Mesenchymal stem cell (in vitro differentiated cells and primary cell): Measurements from ENCODE around the gene PHKA2.

Experiments
- DNase-seq: peaks from one replicate; pipeline ENCODE4 v3.0.0-alpha.2; 2013
- H2AFZ ChIP-seq: one replicate; pipeline ENCODE4 v1.6.1; 2013; ENCODE audit warnings: low read depth, mild to moderate bottlenecking, control low read depth, inconsistent platforms, low read length, moderate library complexity
- H2AK5ac ChIP-seq: 2 replicates; pipeline ENCODE4 v1.6.1; 2013; ENCODE audit warnings: low read length, moderate library complexity, mild to moderate bottlenecking, inconsistent platforms; ENCODE audit not compliant: severe bottlenecking
- H2BK120ac ChIP-seq: one replicate; pipeline ENCODE4 v1.6.1; 2013; ENCODE audit warnings: low read depth, mild to moderate bottlenecking, inconsistent platforms, low read length, moderate library complexity
- H2BK12ac ChIP-seq, 2 experiments: one replicate each; pipeline ENCODE4 v1.6.1; 2013; ENCODE audit warnings: inconsistent platforms in 2 of 2, low read length in 2 of 2, mild to moderate bottlenecking in 2 of 2, moderate library complexity in 2 of 2, control low read depth in 1 of 2
- H2BK15ac ChIP-seq: one replicate; pipeline ENCODE4 v1.6.1; 2013; ENCODE audit warnings: mild to moderate bottlenecking, low read depth, inconsistent platforms; ENCODE audit not compliant: poor library complexity, severe bottlenecking
- H2BK5ac ChIP-seq: 2 replicates; pipeline ENCODE4 v1.6.1; 2013; ENCODE audit warnings: low read depth, mild to moderate bottlenecking, low read length, control low read depth, inconsistent platforms; ENCODE audit not compliant: poor library complexity, severe bottlenecking
- H3K14ac ChIP-seq, 2 experiments: one replicate each; pipeline ENCODE4 v1.6.1; 2013; ENCODE audit warnings: inconsistent platforms in 2 of 2, low read length in 2 of 2, control low read depth in 1 of 2, mild to moderate bottlenecking in 1 of 2, moderate library complexity in 1 of 2
- H3K18ac ChIP-seq, 2 experiments: one replicate each; pipeline ENCODE4 v1.6.1; 2013; ENCODE audit warnings: inconsistent platforms in 2 of 2, low read length in 2 of 2, control low read depth in 1 of 2, low read depth in 1 of 2, mild to moderate bottlenecking in 1 of 2
- H3K23ac ChIP-seq, 2 experiments: one replicate each; pipeline ENCODE4 v1.6.1; 2013; ENCODE audit warnings: inconsistent platforms in 2 of 2, low read length in 2 of 2, mild to moderate bottlenecking in 2 of 2, moderate library complexity in 2 of 2, control low read depth in 1 of 2
- H3K27ac ChIP-seq: 2 replicates; pipeline ENCODE4 v1.5.1; 2013; ENCODE audit warnings: mild to moderate bottlenecking, moderate library complexity, low read length, control low read depth, inconsistent platforms; ENCODE audit not compliant: poor library complexity, severe bottlenecking
- H3K27me3 ChIP-seq, 2 experiments: 2 replicates each; pipeline versions ENCODE4 v1.6.1 to v1.7.0; 2013; ENCODE audit warnings: low read length in 2 of 2, mild to moderate bottlenecking in 2 of 2, moderate library complexity in 2 of 2, control low read depth in 1 of 2, inconsistent platforms in 1 of 2; ENCODE audit not compliant: control insufficient read depth in 1 of 2, insufficient read depth in 1 of 2
- H3K36me3 ChIP-seq, 2 experiments: 2 replicates each; pipeline versions ENCODE4 v1.6.1 to v1.7.0; 2013; ENCODE audit warnings: low read length in 2 of 2, control low read depth in 1 of 2, inconsistent platforms in 1 of 2, low read depth in 1 of 2, mild to moderate bottlenecking in 1 of 2; ENCODE audit not compliant: insufficient read depth in 2 of 2, control insufficient read depth in 1 of 2
- H3K4ac ChIP-seq, 2 experiments: one replicate each; pipeline ENCODE4 v1.6.1; 2013; ENCODE audit warnings: inconsistent platforms in 2 of 2, low read length in 2 of 2, mild to moderate bottlenecking in 2 of 2, moderate library complexity in 2 of 2, control low read depth in 1 of 2, low read depth in 1 of 2
- H3K4me1 ChIP-seq: 2 replicates; pipeline ENCODE4 v1.6.1; 2013; ENCODE audit warnings: low read depth, low read length, control low read depth; ENCODE audit not compliant: control insufficient read depth, insufficient read depth
- H3K4me2 ChIP-seq: 2 replicates; pipeline ENCODE4 v1.6.1; 2013; ENCODE audit warnings: low read length, mild to moderate bottlenecking, inconsistent platforms; ENCODE audit not compliant: poor library complexity, severe bottlenecking
- H3K4me3 ChIP-seq, 2 experiments: 2 replicates each; pipeline versions ENCODE4 v1.5.1 to v1.7.0; 2013; ENCODE audit warnings: low read length in 2 of 2, mild to moderate bottlenecking in 2 of 2, control low read depth in 1 of 2, low read depth in 1 of 2; ENCODE audit not compliant: insufficient read depth in 1 of 2
- H3K79me1 ChIP-seq: replicated peaks from 2 replicates; pipeline ENCODE4 v1.6.1; 2013; ENCODE audit warnings: mild to moderate bottlenecking, control low read depth, low read length, inconsistent platforms; ENCODE audit not compliant: poor library complexity, severe bottlenecking
- H3K9ac ChIP-seq: 2 replicates; pipeline ENCODE4 v1.7.0; 2013; ENCODE audit warnings: mild to moderate bottlenecking, low read length, moderate library complexity
- H3K9me3 ChIP-seq: 2 replicates; pipeline ENCODE4 v1.7.0; 2013; ENCODE audit warnings: mild to moderate bottlenecking, low read length; ENCODE audit not compliant: control insufficient read depth
- H4K8ac ChIP-seq: one replicate; pipeline ENCODE4 v1.6.1; 2013; ENCODE audit warnings: inconsistent platforms, mild to moderate bottlenecking, low read length, moderate library complexity
- H4K91ac ChIP-seq: one replicate; pipeline ENCODE4 v1.6.1; 2013; ENCODE audit warnings: mild to moderate bottlenecking, low read length, inconsistent platforms
- WGBS: methylation state at CpG from one replicate; pipeline ENCODE4 v1.1.7; 2013; ENCODE audit warnings: mixed read lengths; 5-methylcytosine and 5-hydroxymethylcytosine counted together

Gene PHKA2

GRCh38 chrX:18895189-18895951 lies 88.5 kb downstream of the PHKA2 start:
- no peak overlapping the region for H3K14ac ChIP-seq
- no peak overlapping the region for H2AFZ ChIP-seq
- H3K18ac ChIP-seq = no peak overlapping the region
- no peak overlapping the region for H3K23ac ChIP-seq
- no peak overlapping the region for H2AK5ac ChIP-seq
- no peak overlapping the region for H2BK5ac ChIP-seq
- no peak overlapping the region for H2BK15ac ChIP-seq
- no peak overlapping the region for H3K9ac ChIP-seq
- 95% methylated on average over 10 of the region's 18 CpGs for WGBS
- no peaks in the 10 kb centered on the region for H3K4me1 ChIP-seq
- no peak overlapping the region for H4K8ac ChIP-seq
- no peak overlapping the region for H3K4me2 ChIP-seq
- DNase-seq = no peak
- no peak overlapping the region for H3K4me3 ChIP-seq
- no peak overlapping the region for H3K27ac ChIP-seq
- H2BK12ac ChIP-seq = no peak overlapping the region
- no peaks in the 10 kb centered on the region for H3K27me3 ChIP-seq
- no peak overlapping the region for H2BK120ac ChIP-seq
- H3K4ac ChIP-seq = no peak overlapping the region
- H3K36me3 ChIP-seq = peaks cover 0 to 45% of the 10 kb centered on the region in 2 experiments
- no peaks in the 10 kb centered on the region for H3K9me3 ChIP-seq
- no peaks in the 10 kb centered on the region for H3K79me1 ChIP-seq
- H4K91ac ChIP-seq = no peak overlapping the region

- Histone ChIP-seq H2BK12ac (no peak overlapping the region), H3K4ac (no peak overlapping the region), H3K36me3 (peaks cover 0 to 44% of the 10 kb centered on the region in 2 experiments), H2AK5ac (no peak overlapping the region), H3K4me2 (no peak overlapping the region), H4K91ac (no peak overlapping the region), H3K4me1 (no peaks in the 10 kb centered on the region), H3K18ac (no peak overlapping the region), H3K23ac (no peak overlapping the region), H3K27ac (no peak overlapping the region), H3K9me3 (no peaks in the 10 kb centered on the region), H4K8ac (no peak overlapping the region), H2AFZ (no peak overlapping the region), H3K27me3 (no peaks in the 10 kb centered on the region), H2BK5ac (no peak overlapping the region), H3K14ac (no peak overlapping the region), H2BK120ac (no peak overlapping the region), H2BK15ac (no peak overlapping the region), H3K9ac (no peak overlapping the region), H3K79me1 (no peaks in the 10 kb centered on the region), H3K4me3 (no peak overlapping the region)
- 95% methylated on average over 18 of the region's 18 CpGs for WGBS
- no peak for DNase-seq
Measured at GRCh38 chrX:18894156-18894555, 89.8 kb downstream of the PHKA2 start.

DNA sequence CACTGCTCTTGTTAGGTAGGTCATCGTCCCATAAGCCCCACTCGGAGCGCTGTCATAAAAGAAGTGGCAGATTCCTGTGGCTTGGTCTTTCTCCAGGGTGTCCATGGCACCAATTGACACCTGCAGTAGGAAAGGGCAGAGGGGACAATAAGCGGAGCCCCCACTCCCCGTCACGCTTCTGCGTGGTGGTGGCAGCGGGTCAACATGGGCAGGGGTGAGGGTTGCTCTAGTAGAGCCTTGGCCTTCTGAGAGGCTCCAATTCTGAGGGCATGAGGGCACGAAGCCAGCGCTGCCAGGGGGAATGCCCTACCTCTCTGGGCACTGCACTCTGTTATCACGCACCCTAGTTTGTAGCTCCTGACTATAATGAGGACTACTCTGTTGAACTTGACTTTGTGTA lies 90.4 kb downstream of the PHKA2 start:
- Histone ChIP-seq H4K8ac (no peak overlapping the region), H3K79me1 (no peaks in the 10 kb centered on the region), H4K91ac (no peak overlapping the region), H2BK5ac (no peak overlapping the region), H3K9ac (no peak overlapping the region), H2BK15ac (no peak overlapping the region), H2BK120ac (no peak overlapping the region), H3K27me3 (no peaks in the 10 kb centered on the region), H3K23ac (no peak overlapping the region), H3K9me3 (no peaks in the 10 kb centered on the region), H3K4me2 (no peak overlapping the region), H3K4ac (no peak overlapping the region), H2AK5ac (no peak overlapping the region), H3K14ac (no peak overlapping the region), H3K18ac (no peak overlapping the region), H2BK12ac (no peak overlapping the region), H3K36me3 (peaks cover 0 to 37% of the 10 kb centered on the region in 2 experiments), H3K27ac (no peak overlapping the region), H2AFZ (no peak overlapping the region), H3K4me3 (no peak overlapping the region), H3K4me1 (no peaks in the 10 kb centered on the region)
- no peak for DNase-seq
- over 99% methylated on average over 11 of the region's 11 CpGs for WGBS

GRCh38 chrX:18892899-18893298 lies 91.0 kb downstream of the PHKA2 start:
- Histone ChIP-seq H2BK15ac (no peak overlapping the region), H3K27ac (no peak overlapping the region), H2BK12ac (no peak overlapping the region), H4K91ac (no peak overlapping the region), H3K4me2 (no peak overlapping the region), H3K4me3 (no peak overlapping the region), H3K4ac (no peak overlapping the region), H3K79me1 (no peaks in the 10 kb centered on the region), H3K4me1 (no peaks in the 10 kb centered on the region), H3K27me3 (no peaks in the 10 kb centered on the region), H3K9me3 (no peaks in the 10 kb centered on the region), H4K8ac (no peak overlapping the region), H3K9ac (no peak overlapping the region), H3K14ac (no peak overlapping the region), H3K23ac (no peak overlapping the region), H3K18ac (no peak overlapping the region), H2BK5ac (no peak overlapping the region), H2AFZ (no peak overlapping the region), H3K36me3 (peaks cover 0 to 35% of the 10 kb centered on the region in 2 experiments), H2BK120ac (no peak overlapping the region), H2AK5ac (no peak overlapping the region)
- no peak for DNase-seq
- 97% methylated on average over 5 of the region's 6 CpGs for WGBS
